Stimulated activated CD8-positive, alpha-beta memory T cell treated with anti-CD3 and anti-CD28 coated beads, Interleukin-2, amount 100 ng/mL, for 1 hour (primary cell): ENCODE data around the gene RNF150.
"Not testable (repeated sequence)": the region's sequence is repeated elsewhere in the genome, so short reads cannot be mapped to it uniquely, and the experiment has no call there.

ENCODE experiments used
- DNase-seq, 2 donors: peaks; one replicate each; pipeline ENCODE4 v3.0.0-alpha.2; 2020; ENCODE audit warnings: low read depth in 2 of 2

Gene RNF150

GRCh38 chr4:141077611-141078225, 55.6 kb downstream of the RNF150 start:
- no peak for DNase-seq

DNA sequence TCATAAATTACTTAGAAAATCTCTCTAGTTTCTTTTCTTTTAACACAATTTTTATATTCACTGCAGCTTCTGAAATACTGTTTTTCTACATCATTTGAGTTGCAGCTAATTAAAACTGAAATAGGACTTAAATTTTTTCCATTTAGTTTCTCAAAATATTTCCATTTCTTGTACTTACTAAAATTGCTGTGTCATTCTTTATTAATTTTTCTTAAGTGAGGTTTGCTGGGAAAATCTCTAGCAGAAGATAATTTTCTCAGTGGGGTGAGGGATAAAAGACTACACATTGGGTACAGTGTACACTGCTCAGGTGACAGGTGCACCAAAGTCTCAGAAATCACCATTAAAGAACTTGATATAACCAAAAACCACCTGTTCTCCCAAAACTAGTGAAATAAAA, 57.7 kb downstream of the RNF150 start:
- no peak for DNase-seq

DNA sequence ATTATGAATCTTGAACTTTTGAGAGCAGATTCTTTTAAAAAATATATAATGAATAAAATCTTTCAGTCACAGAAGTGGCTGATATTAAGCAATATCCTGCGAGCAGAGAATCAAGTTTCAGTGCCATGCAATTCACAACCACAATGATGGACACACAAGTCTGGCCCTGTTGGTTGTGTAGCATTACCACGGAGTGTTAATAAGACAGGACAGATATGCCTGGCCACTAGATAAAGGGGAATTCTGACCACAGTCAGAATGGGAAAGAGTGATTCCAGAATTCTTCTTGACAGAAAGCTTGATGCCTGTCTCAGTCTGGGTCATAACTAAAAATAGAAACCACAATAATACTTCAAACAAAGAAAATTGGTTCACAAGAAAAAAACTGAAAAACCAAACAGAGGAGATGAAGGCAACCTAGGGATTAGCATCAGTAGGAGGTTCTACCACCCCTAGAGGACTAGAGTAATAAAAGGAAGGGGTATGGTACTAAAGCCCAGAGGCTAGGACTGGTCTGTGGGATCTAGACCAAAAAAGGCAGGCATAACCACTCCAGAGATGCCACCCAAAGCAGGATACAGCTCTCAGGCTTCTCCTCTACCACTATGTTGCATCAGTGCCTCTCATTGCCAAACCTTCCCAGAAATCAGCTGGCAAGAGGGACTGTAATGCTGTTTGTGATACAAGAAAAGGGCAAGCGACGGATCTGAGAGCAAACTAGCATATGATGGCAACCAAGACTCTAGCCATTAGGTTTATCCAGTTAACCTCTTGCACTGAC, 59.0 kb downstream of the RNF150 start:
- no peak for DNase-seq

- no peak for DNase-seq
These were observed 66.6 kb downstream of the RNF150 start for GRCh38 chr4:141066690-141067089.

DNA sequence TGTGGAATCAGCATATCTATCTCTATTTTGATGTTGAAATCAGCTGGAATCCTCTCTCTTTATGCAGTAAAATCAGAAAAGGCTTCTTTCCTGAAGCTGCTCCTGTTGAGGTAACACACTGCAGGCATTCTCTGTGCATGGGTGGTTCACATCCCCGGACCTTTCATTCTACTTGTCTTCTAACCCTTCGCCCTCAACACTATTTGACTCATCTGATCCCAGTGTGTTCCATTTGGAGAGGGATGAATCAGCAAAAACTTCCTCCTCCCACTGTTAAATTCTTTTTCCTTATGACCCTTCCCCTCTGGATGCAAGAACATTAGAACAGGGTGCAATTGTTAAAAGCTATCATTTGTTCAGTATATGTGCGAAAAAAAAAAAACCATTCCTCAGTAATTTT, 67.4 kb downstream of the RNF150 start:
- DNase-seq: no peak

DNA sequence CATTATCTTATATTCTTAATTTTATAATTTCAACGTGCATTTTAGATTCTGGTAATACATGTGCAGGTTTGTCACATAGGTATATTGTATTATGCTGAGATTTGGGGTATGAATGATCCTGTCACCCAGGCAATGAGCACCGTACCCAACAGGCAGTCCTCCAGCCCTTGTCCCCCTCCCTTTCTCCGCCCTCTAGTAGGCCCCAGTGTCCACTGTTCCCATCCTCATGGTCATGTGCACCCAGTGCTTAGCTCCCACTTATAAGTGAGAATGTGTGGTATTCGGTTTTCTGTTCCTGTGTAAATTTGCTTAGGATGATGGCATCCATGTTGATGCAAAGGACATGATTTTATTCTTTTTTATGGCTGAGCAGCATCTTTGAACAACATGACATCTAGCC, 70.6 kb downstream of the RNF150 start:
- no peak for DNase-seq

GRCh38 chr4:141058591-141059512, 74.4 kb downstream of the RNF150 start:
- no peak for DNase-seq

DNA sequence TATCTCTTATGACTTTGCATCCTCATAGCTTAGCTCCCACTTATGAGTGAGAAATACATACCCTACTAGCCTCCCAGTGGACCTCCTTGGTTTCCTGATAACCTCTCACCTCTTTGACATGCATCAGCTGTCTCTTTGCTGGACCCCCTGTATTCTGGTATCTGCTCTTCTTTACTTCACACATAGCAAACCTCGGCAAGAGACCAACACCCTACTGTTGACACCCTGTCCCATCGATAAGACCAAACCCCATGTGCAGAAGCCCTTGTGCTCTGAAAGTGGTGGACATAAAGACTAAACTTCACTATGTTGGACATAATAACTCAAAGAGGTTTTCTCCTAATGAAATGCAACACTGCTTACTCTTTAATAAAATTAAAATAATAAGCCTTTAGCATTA, 75.7 kb downstream of the RNF150 start:
- no peak for DNase-seq

DNA sequence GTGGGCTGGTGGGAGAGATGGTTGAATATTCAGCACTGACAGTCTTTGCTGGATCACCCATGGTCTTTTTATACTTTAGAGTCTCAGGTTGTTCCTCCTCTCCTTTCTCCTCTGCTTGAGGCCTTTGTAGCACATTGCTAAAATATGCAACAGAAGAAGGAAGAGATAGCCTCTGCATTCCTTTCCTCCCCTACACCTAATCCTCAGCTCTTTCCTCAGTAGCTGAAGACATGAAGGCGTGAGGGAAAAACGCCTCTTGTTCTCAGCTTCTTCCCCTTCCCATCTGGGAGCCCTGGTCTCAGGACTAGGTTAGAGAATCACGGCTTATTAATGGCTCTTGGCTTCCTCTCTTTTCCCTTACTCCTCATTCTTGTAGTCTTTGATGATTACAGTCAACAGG, 76.8 kb downstream of the RNF150 start:
- DNase-seq: no peak

GRCh38 chr4:141054446-141054845, 78.8 kb downstream of the RNF150 start:
- no peak for DNase-seq

DNA sequence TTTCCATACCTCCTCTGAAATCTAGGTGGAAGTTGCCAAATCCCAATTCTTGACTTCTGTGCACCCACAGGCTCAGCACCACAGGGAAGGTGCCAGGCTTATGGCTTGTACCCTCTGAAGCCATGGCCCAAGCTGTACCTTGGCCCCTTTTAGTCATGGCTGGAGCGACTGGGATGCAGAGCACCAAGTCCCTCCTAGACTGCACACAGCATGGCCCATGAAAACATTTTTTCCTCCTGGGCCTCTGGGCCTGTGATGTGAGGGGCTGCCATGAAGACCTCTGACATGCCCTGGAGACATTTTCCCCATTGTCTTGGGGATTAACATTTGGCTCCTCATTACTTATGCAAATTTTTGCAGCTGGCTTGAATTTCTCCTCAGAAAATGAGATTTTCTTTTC, 82.3 kb downstream of the RNF150 start:
- not testable (repeated sequence) for DNase-seq

- no peak for DNase-seq
These were observed 85.9 kb downstream of the RNF150 start for GRCh38 chr4:141047228-141047884.

- no peak for DNase-seq
These were observed 87.0 kb downstream of the RNF150 start for GRCh38 chr4:141046255-141046654.

DNA sequence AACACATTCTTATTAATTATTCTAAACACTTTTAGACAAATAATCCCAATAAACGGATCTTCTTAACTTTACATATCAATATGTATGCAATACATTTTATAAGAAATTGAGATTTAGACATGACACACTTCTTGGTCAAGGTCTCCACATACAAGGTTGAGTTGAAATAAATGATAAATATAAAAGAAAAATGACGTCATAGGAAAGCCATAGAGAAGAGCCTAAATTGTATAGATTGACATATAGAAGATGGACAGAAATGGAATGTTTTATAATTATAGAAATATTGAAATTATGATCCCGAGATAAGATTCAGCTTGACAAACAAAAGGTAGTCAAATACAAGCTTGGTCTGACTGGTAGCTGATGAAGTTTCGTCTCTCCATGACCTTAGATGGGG, 87.4 kb downstream of the RNF150 start:
- DNase-seq: no peak

GRCh38 chr4:141041021-141041476, 92.2 kb downstream of the RNF150 start:
- DNase-seq: no peak

DNA sequence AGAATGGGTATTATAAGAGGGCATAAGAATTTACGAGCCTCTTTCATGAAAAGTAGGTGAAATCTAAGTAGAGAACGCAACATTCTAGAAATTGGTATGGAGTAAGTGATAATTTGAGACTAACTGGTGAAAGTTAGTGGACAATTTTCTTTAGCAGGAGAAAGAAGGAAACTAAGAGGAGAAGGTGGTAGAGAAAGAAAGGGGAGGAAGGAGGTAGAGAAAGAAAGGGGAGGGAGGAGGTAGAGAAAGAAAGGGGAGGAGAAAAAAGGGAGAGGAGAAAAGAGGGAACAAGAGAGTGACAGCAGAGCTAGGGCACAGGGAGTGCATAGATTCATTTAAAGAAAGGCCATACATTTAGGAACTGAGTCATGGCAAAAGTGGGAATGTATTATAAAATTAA, 94.1 kb downstream of the RNF150 start:
- no peak for DNase-seq

DNA sequence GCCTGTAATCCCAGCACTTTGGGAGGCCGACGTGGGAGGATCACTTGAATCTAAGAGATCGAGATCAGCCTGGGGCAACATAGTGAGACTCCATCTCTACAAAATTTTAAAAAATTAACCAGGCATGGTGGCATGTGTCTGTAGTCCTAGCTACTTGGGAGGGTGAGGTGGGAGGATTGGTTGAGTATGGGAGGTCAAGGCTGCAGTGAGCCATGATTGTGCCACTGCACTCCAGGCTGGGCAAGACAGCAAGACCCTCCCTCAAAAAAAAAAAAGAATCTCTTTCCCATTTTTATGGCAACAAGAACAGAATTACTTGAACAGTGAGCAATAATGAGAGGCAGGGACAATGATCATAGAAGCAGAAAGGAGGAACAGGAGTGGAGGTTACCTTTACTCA, 94.8 kb downstream of the RNF150 start:
- no peak for DNase-seq

DNA sequence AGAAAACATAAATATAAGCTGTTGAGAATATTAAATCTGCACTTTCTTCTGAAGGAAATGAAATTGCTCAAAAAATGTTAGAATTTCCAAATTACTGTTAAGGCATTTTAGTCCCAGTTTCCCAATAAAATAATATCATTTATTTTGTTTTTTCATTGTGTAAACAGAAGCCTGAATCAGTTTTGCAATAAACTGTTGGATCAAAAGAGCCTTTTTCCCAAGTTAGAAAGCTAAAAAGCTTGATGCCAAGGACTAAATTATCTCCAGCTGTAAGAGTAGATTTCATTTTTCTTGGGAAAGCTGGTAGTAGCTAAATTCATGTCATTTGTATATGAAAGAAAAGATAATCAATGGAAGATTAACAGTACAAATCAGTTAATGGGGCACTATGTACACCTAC, 95.8 kb downstream of the RNF150 start:
- DNase-seq: no peak

- no peak for DNase-seq
These were observed 96.5 kb downstream of the RNF150 start for GRCh38 chr4:141036786-141037185.

GRCh38 chr4:141035920-141036319, 97.3 kb downstream of the RNF150 start:
- no peak for DNase-seq

- DNase-seq: no peak
These were observed 105.2 kb downstream of the RNF150 start for GRCh38 chr4:141028024-141028529.

- no peak for DNase-seq
These were observed 105.8 kb downstream of the RNF150 start for GRCh38 chr4:141027421-141027820.
